Endothelial cell of umbilical vein (primary cell): ENCODE data around the gene COL23A1. TPM values are rescaled to one million over a fixed set of nuclear protein-coding genes. Genes with fewer than 3 reads are reported as not detected.

Source experiments
- BruUV-seq: library from RNA; stranded (reverse); fragments of 400-500 nt; replicated peaks from 2 replicates; lab custom pipeline; 2021; lab: Mats Ljungman, UMichigan
- CTCF ChIA-PET: fragments of 300-600, 350-600 bp; sonication (Branson Sonifier 250); formaldehyde crosslinking; loops from one replicate; lab custom pipeline; 2021; ENCODE audit warnings: antibody characterized with exemption, inconsistent platforms; lab: Charles Lee
- POLR2A ChIA-PET: fragments of 300-600, 350-600 bp; sonication (Branson Sonifier 250); formaldehyde crosslinking; loops from one replicate; lab custom pipeline; 2021; ENCODE audit warnings: antibody characterized with exemption, inconsistent platforms; lab: Charles Lee
- DNase-seq: peaks from one replicate; pipeline ENCODE4 v3.0.0-alpha.2; 2011; ENCODE audit warnings: low read depth, low spot score
- FAIRE-seq: peaks from 2 replicates; lab custom pipeline; 2011; peaks lifted over from hg19 to GRCh38; lab: Jason Lieb, UNC
- H2AFZ ChIP-seq: 2 replicates; pipeline ENCODE4 v1.6.0; 2012; ENCODE audit warnings: low read depth, low read length, control low read depth, inconsistent platforms
- H3K27ac ChIP-seq: 2 replicates; pipeline ENCODE4 v1.5.1; 2011; ENCODE audit warnings: low read depth, mild to moderate bottlenecking, control low read depth, low read length, moderate library complexity; ENCODE audit not compliant: insufficient read depth
- H3K27me3 ChIP-seq, 2 experiments: 2 replicates each; pipeline versions ENCODE4 v1.6.0 to v1.6.1; 2011; ENCODE audit warnings: low read length in 2 of 2, mixed read lengths in 1 of 2; ENCODE audit not compliant: control insufficient read depth in 2 of 2, insufficient read depth in 2 of 2
- H3K36me3 ChIP-seq, 2 experiments: 2 replicates in 1 of 2; 3 replicates in 1 of 2; pipeline ENCODE4 v1.5.1; 2011; ENCODE audit warnings: low read length in 2 of 2, mild to moderate bottlenecking in 1 of 2, moderate library complexity in 1 of 2; ENCODE audit not compliant: control insufficient read depth in 2 of 2, insufficient read depth in 2 of 2; ENCODE audit errors: extremely low read depth in 1 of 2
- H3K4me1 ChIP-seq: 3 replicates; pipeline ENCODE4 v1.5.1; 2011; ENCODE audit warnings: mild to moderate bottlenecking, low read length; ENCODE audit not compliant: control insufficient read depth, insufficient read depth; ENCODE audit errors: extremely low read depth
- H3K4me2 ChIP-seq: 2 replicates; pipeline ENCODE4 v1.6.1; 2011; ENCODE audit warnings: low read length, control low read depth, mixed read lengths; ENCODE audit not compliant: insufficient read depth
- H3K4me3 ChIP-seq, 3 experiments: fragments of 200-600 bp in 1 of 3; sonication (generic), shearing (Covaris generic) in 1 of 3; replicated peaks in 1 of 3; 2 replicates each; pipeline ENCODE4 v1.5.1; 2011 to 2016; ENCODE audit warnings: control low read depth in 3 of 3, low read length in 3 of 3, mild to moderate bottlenecking in 2 of 3, inconsistent platforms in 1 of 3, low read depth in 1 of 3, moderate library complexity in 1 of 3; ENCODE audit not compliant: insufficient read depth in 1 of 3
- H3K79me2 ChIP-seq: 2 replicates; pipeline ENCODE4 v1.6.0; 2012; ENCODE audit warnings: low read length, inconsistent platforms; ENCODE audit not compliant: control insufficient read depth, insufficient read depth
- H3K9ac ChIP-seq: replicated peaks from 2 replicates; pipeline ENCODE3; 2011; ENCODE audit warnings: low read length, control low read depth; ENCODE audit not compliant: insufficient read depth; ENCODE audit errors: extremely low read depth
- H3K9me1 ChIP-seq: replicated peaks from 3 replicates; pipeline ENCODE4 v1.6.0; 2011; ENCODE audit warnings: mild to moderate bottlenecking, low read length; ENCODE audit not compliant: control insufficient read depth, insufficient read depth; ENCODE audit errors: extremely low read depth
- H3K9me3 ChIP-seq: replicated peaks from 2 replicates; pipeline ENCODE4 v1.5.1; 2012; ENCODE audit warnings: low read length, inconsistent platforms; ENCODE audit not compliant: control insufficient read depth, insufficient read depth
- H4K20me1 ChIP-seq: replicated peaks from 2 replicates; pipeline ENCODE3; 2011; ENCODE audit warnings: mild to moderate bottlenecking, low read length; ENCODE audit not compliant: control insufficient read depth, insufficient read depth; ENCODE audit errors: extremely low read depth
- EZH2 ChIP-seq: IDR thresholded peaks from 2 replicates; pipeline ENCODE4 v1.6.1; 2012; ENCODE audit warnings: borderline replicate concordance, low read depth, mild to moderate bottlenecking, moderate library complexity, low read length, inconsistent platforms; ENCODE audit not compliant: severe bottlenecking
- FOS ChIP-seq: IDR thresholded peaks from 2 replicates; pipeline ENCODE4 v1.6.1; 2011; ENCODE audit warnings: mild to moderate bottlenecking, low read length, moderate library complexity, borderline replicate concordance; ENCODE audit not compliant: insufficient read depth
- GATA2 ChIP-seq: IDR thresholded peaks from 2 replicates; pipeline ENCODE4 v1.7.0; 2011; ENCODE audit warnings: low read depth, mild to moderate bottlenecking, moderate library complexity, mixed read lengths, low read length; ENCODE audit not compliant: insufficient read length, insufficient read depth
- JUN ChIP-seq: IDR thresholded peaks from 2 replicates; pipeline ENCODE4 v1.6.1; 2011; ENCODE audit warnings: borderline replicate concordance, low read depth; ENCODE audit not compliant: insufficient read length, insufficient read depth
- MYC ChIP-seq: IDR thresholded peaks from one replicate; pipeline ENCODE4 v1.6.1; 2011; ENCODE audit warnings: mild to moderate bottlenecking, low read depth, low read length
- POLR2A ChIP-seq: IDR thresholded peaks from 2 replicates; pipeline ENCODE4 v1.6.1; 2012; ENCODE audit warnings: low read depth, mild to moderate bottlenecking, control low read depth, low read length
- POLR2AphosphoS5 ChIP-seq: IDR thresholded peaks from 2 replicates; pipeline ENCODE4 v1.6.1; 2012; ENCODE audit warnings: low read depth, mild to moderate bottlenecking, control low read depth, low read length, moderate library complexity; ENCODE audit not compliant: insufficient read depth
- dilution Hi-C: fragments of 300-500 bp; cut with MboI; formaldehyde crosslinking; loops from one replicate; pipeline ENCODE4 v1.15.0; 2019; ENCODE audit warnings: low sequenced_read_pairs; ENCODE audit not compliant: extremely low pct_ligation_motif_present
- intact Hi-C: fragments of 100-400 bp; cut with micrococcal nuclease; formaldehyde crosslinking; loops from one replicate; pipeline ENCODE4 v1.10.0; 2022
- polyA plus RNA-seq, 4 experiments: library from polyadenylated mRNA; depleted of rRNA in 3 of 4; stranded (reverse) in 3 of 4; unstranded in 1 of 4; fragments of >200 nt; gene quantifications; 2 replicates each; pipeline versions ENCODE4 v1.2.1 to v1.2.3, GENCODE V29; 2011 to 2012; ENCODE audit warnings: missing spikeins in 1 of 4
- total RNA-seq: library from RNA; stranded (reverse); gene quantifications from 2 replicates; pipeline ENCODE4 v1.2.3, GENCODE V29; 2021
- TF ChIP-seq, protein P1 (sequence below): IDR thresholded peaks from 2 replicates; pipeline ENCODE4 v1.6.1; 2011; ENCODE audit not compliant: insufficient read depth, insufficient read length
- TF ChIP-seq, protein P2 (sequence below), 2 donors: IDR thresholded peaks; 1 replicate in 1 of 2; 2 replicates in 1 of 2; pipeline ENCODE4 v1.5.1; 2011; ENCODE audit warnings: low read length in 2 of 2, mild to moderate bottlenecking in 2 of 2, moderate library complexity in 2 of 2, control low read depth in 1 of 2, inconsistent platforms in 1 of 2, low read depth in 1 of 2; ENCODE audit not compliant: insufficient read depth in 1 of 2; ENCODE audit errors: extremely low read depth in 1 of 2

COL23A1 gene
- total and polyA plus RNA-seq, 2 donors (not counting 3 experiments of a cell fraction or from before 2014, with no cell fraction given) = not detected

- Histone ChIP-seq H3K4me2 (no peak overlapping the region), H3K4me1 (no peaks in the 10 kb centered on the region), H3K27ac (no peak overlapping the region), H4K20me1 (no peaks in the 10 kb centered on the region), H3K27me3 (no peaks in the 10 kb centered on the region), H3K9me1 (no peaks in the 10 kb centered on the region), H3K9me3 (no peaks in the 10 kb centered on the region), H3K4me3 (no peak overlapping the region), H3K36me3 (no peaks in the 10 kb centered on the region), H3K79me2 (no peaks in the 10 kb centered on the region), H2AFZ (no peak overlapping the region), H3K9ac (no peak overlapping the region)
- no peak for FAIRE-seq
- ChIA-PET POLR2A (no interaction called here), CTCF (no interaction called here)
- no peak for DNase-seq
- TF ChIP-seq, protein P1, sequence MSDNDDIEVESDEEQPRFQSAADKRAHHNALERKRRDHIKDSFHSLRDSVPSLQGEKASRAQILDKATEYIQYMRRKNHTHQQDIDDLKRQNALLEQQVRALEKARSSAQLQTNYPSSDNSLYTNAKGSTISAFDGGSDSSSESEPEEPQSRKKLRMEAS = no peak
- TF ChIP-seq, protein P2, sequence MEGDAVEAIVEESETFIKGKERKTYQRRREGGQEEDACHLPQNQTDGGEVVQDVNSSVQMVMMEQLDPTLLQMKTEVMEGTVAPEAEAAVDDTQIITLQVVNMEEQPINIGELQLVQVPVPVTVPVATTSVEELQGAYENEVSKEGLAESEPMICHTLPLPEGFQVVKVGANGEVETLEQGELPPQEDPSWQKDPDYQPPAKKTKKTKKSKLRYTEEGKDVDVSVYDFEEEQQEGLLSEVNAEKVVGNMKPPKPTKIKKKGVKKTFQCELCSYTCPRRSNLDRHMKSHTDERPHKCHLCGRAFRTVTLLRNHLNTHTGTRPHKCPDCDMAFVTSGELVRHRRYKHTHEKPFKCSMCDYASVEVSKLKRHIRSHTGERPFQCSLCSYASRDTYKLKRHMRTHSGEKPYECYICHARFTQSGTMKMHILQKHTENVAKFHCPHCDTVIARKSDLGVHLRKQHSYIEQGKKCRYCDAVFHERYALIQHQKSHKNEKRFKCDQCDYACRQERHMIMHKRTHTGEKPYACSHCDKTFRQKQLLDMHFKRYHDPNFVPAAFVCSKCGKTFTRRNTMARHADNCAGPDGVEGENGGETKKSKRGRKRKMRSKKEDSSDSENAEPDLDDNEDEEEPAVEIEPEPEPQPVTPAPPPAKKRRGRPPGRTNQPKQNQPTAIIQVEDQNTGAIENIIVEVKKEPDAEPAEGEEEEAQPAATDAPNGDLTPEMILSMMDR (IDR thresholded peaks at IDR 0.05; ENCODE audit: extremely low read depth in 1 of 2, insufficient read depth in 1 of 2, low read depth in 1 of 2, low read length in 2 of 2) = no peak
- TF ChIP-seq GATA2 (no peak), MYC (no peak), FOS (no peak), POLR2A (no peak), JUN (no peak), POLR2AphosphoS5 (no peak), EZH2 (no peak)
- dilution Hi-C loops (no loop called here), intact Hi-C loops (no loop called here)
- BruUV-seq = no TSS peak
These were observed 69.3 kb downstream of the COL23A1 start for GRCh38 chr5:178520851-178521250.
